Neural crest cell (in vitro differentiated cells): ENCODE measurements around the gene MXRA8. TPM values are rescaled to one million over a fixed set of nuclear protein-coding genes. Genes with fewer than 3 reads are reported as not detected.
"Not testable (repeated sequence)": the region's sequence is repeated elsewhere in the genome, so short reads cannot be mapped to it uniquely, and the experiment has no call there.

Source experiments
- DNase-seq: peaks from one replicate; pipeline ENCODE4 v3.0.0; 2021; ENCODE audit warnings: low read depth, mixed read lengths, low spot score
- H3K27ac Mint-ChIP-seq: one replicate; pipeline ENCODE4 v1.8.0; 2021; ENCODE audit warnings: mild to moderate bottlenecking, mixed read lengths; ENCODE audit not compliant: unreplicated experiment
- H3K27me3 Mint-ChIP-seq: 2 replicates; pipeline ENCODE4 v1.8.0; 2021; ENCODE audit warnings: low read depth, mild to moderate bottlenecking, mixed read lengths
- H3K36me3 Mint-ChIP-seq: 2 replicates; pipeline ENCODE4 v1.8.0; 2021; ENCODE audit warnings: low read depth, mild to moderate bottlenecking, mixed read lengths
- H3K4me1 Mint-ChIP-seq: 2 replicates; pipeline ENCODE4 v1.8.0; 2021; ENCODE audit warnings: mixed read lengths
- H3K4me3 Mint-ChIP-seq: one replicate; pipeline ENCODE4 v1.8.0; 2021; ENCODE audit warnings: mild to moderate bottlenecking, mixed read lengths
- H3K9me3 Mint-ChIP-seq: 2 replicates; pipeline ENCODE4 v1.8.0; 2021; ENCODE audit warnings: mixed read lengths
- CTCF ChIP-seq: fragments of 200-600 bp; sonication (generic); conservative IDR thresholded peaks from 2 replicates; pipeline ENCODE4 v1.5.0; 2021; ENCODE audit warnings: antibody characterized with exemption, mild to moderate bottlenecking
- long read RNA-seq: library from polyadenylated mRNA; unstranded; transcript quantifications from one replicate; pipeline ENCODE4 v2.0.0, GENCODE V29; 2020
- total RNA-seq: library from RNA; stranded (reverse); gene quantifications from 2 replicates; pipeline ENCODE4 v1.2.1, GENCODE V29; 2021

The MXRA8 gene
- total RNA-seq, result 5.0 and 5.8 TPM in 2 replicates
- long read RNA-seq, result 0 reads

GRCh38 chr1:1358433-1359271 lies at the start of gene MXRA8:
MXRA8 (minus strand) TSS chr1:1358555; CDS start chr1:1358504, 51 bp downstream.
- no peaks in the 10 kb centered on the region for H3K36me3 Mint-ChIP-seq
- no peak for TF ChIP-seq CTCF
- H3K27me3 Mint-ChIP-seq, result peaks cover 31% of the 10 kb centered on the region
- peak within 1 kb of the TSS; percentile 50 for H3K27ac Mint-ChIP-seq
- no peaks in the 10 kb centered on the region for H3K9me3 Mint-ChIP-seq
- no peak for DNase-seq
- H3K4me1 Mint-ChIP-seq, result peaks cover 37% of the 10 kb centered on the region
- peak within 1 kb of the TSS; percentile 78 for H3K4me3 Mint-ChIP-seq

- Mint-ChIP-seq H3K4me1 (peaks cover 26% of the 10 kb centered on the region), H3K27me3 (no peaks in the 10 kb centered on the region), H3K9me3 (peaks cover 3% of the 10 kb centered on the region), H3K4me3 (peak overlapping the region; percentile 96), H3K27ac (no peak overlapping the region), H3K36me3 (peaks cover 7% of the 10 kb centered on the region)
- no peak for DNase-seq
- TF ChIP-seq CTCF, result peak; percentile 33
Measured at GRCh38 chr1:1407636-1408318, 49.4 kb upstream of the MXRA8 start.

- Mint-ChIP-seq H3K36me3 (peaks cover 12% of the 10 kb centered on the region), H3K4me1 (peaks cover 29% of the 10 kb centered on the region), H3K4me3 (peak within 1 kb of the TSS; percentile 96), H3K27me3 (no peaks in the 10 kb centered on the region), H3K9me3 (peaks cover 3% of the 10 kb centered on the region), H3K27ac (peak within 1 kb of the TSS; percentile 84)
- DNase-seq, result peak; percentile 89
- no peak for TF ChIP-seq CTCF
Measured at GRCh38 chr1:1406821-1407635, 48.7 kb upstream of the MXRA8 start, which contains the start of gene MRPL20. MRPL20 (minus strand) TSS chr1:1407293; CDS start chr1:1407217, 76 bp downstream.

GRCh38 chr1:1406101-1406820 lies 47.9 kb upstream of the MXRA8 start:
- Mint-ChIP-seq H3K9me3 (no peaks in the 10 kb centered on the region), H3K27ac (no peak overlapping the region), H3K27me3 (no peaks in the 10 kb centered on the region), H3K4me3 (peak overlapping the region; percentile 96), H3K4me1 (peaks cover 32% of the 10 kb centered on the region), H3K36me3 (peaks cover 12% of the 10 kb centered on the region)
- no peak for DNase-seq
- no peak for TF ChIP-seq CTCF

- no peak for TF ChIP-seq CTCF
- DNase-seq, result no peak
- Mint-ChIP-seq H3K4me3 (peak overlapping the region; percentile 94), H3K36me3 (peaks cover 16% of the 10 kb centered on the region), H3K4me1 (peaks cover 36% of the 10 kb centered on the region), H3K9me3 (no peaks in the 10 kb centered on the region), H3K27me3 (no peaks in the 10 kb centered on the region), H3K27ac (no peak overlapping the region)
Measured at GRCh38 chr1:1403653-1404052, 45.3 kb upstream of the MXRA8 start.

- H3K4me1 Mint-ChIP-seq, result peaks cover 36% of the 10 kb centered on the region
- H3K27me3 Mint-ChIP-seq, H3K27ac Mint-ChIP-seq, H3K9me3 Mint-ChIP-seq, DNase-seq: not testable (repeated sequence)
- peak overlapping the region; percentile 94 for H3K4me3 Mint-ChIP-seq
- peaks cover 19% of the 10 kb centered on the region for H3K36me3 Mint-ChIP-seq
Measured at GRCh38 chr1:1402901-1403392, 44.6 kb upstream of the MXRA8 start.
